HG03064 (cell line): Measurements from ENCODE around the gene PDE12.
"Not testable (repeated sequence)": the region's sequence is repeated elsewhere in the genome, so short reads cannot be mapped to it uniquely, and the experiment has no call there.

Experiments
- ATAC-seq: cut with Tn5 transposase; IDR thresholded peaks from one replicate; pipeline ENCODE4 v1.9.1; 2021; ENCODE audit warnings: low read depth; ENCODE audit not compliant: unreplicated experiment

PDE12 gene

GRCh38 chr3:57583544-57583943 lies 27.5 kb downstream of the PDE12 start:
- no peak for ATAC-seq

GRCh38 chr3:57586778-57587177 lies 30.7 kb downstream of the PDE12 start:
- no peak for ATAC-seq

- ATAC-seq: no peak
These were observed 31.8 kb downstream of the PDE12 start for GRCh38 chr3:57587905-57588304.

GRCh38 chr3:57592306-57592705 lies 36.2 kb downstream of the PDE12 start:
- ATAC-seq: no peak

- ATAC-seq: no peak
These were observed 38.1 kb downstream of the PDE12 start for GRCh38 chr3:57594144-57594543.

GRCh38 chr3:57594576-57594975 lies 38.5 kb downstream of the PDE12 start:
- no peak for ATAC-seq

- no peak for ATAC-seq
These were observed 40.5 kb downstream of the PDE12 start for GRCh38 chr3:57596495-57597126.

- peak; percentile 96 for ATAC-seq
These were observed 41.3 kb downstream of the PDE12 start, which contains the start of gene ARF4 for GRCh38 chr3:57597127-57597923. Gene ARF4 (minus strand): TSS chr3:57597344. CDS start chr3:57597140, 204 bp downstream.

- ATAC-seq: no peak
These were observed 42.8 kb downstream of the PDE12 start for GRCh38 chr3:57598765-57599360.

GRCh38 chr3:57600195-57600594 lies 44.1 kb downstream of the PDE12 start:
- no peak for ATAC-seq

- ATAC-seq: no peak
These were observed 48.9 kb downstream of the PDE12 start for GRCh38 chr3:57604971-57605370.

- ATAC-seq: no peak
These were observed 49.6 kb downstream of the PDE12 start for GRCh38 chr3:57605683-57606082.

GRCh38 chr3:57611870-57612269 lies 55.8 kb downstream of the PDE12 start:
- ATAC-seq: not testable (repeated sequence)

- no peak for ATAC-seq
These were observed 60.2 kb downstream of the PDE12 start for GRCh38 chr3:57616233-57616632.
